ENCODE data around the gene NUBPL.
"Not testable (repeated sequence)": the region's sequence is repeated elsewhere in the genome, so short reads cannot be mapped to it uniquely, and the experiment has no call there.

Gene NUBPL

GRCh38 chr14:31811693-31812628 is 250.8 kb downstream of the NUBPL start:
- DNase-seq (ENCODE audit: low read depth, low spot score): peak; percentile 65

- DNase-seq (ENCODE audit: low read depth, low spot score): not testable (repeated sequence)
Measured at GRCh38 chr14:31813724-31814490, 252.7 kb downstream of the NUBPL start.

GRCh38 chr14:31819281-31819680 is 258.1 kb downstream of the NUBPL start:
- DNase-seq (ENCODE audit: low read depth, low spot score): no peak

GRCh38 chr14:31825459-31825858 is 264.3 kb downstream of the NUBPL start:
- no peak for DNase-seq (ENCODE audit: low read depth, low spot score)

GRCh38 chr14:31827325-31827724 is 266.1 kb downstream of the NUBPL start:
- DNase-seq (ENCODE audit: low read depth, low spot score): no peak

GRCh38 chr14:31828946-31829868 is 268.0 kb downstream of the NUBPL start:
- DNase-seq (ENCODE audit: low read depth, low spot score): peak; percentile 1

GRCh38 chr14:31834616-31835015 is 273.4 kb downstream of the NUBPL start:
- DNase-seq (ENCODE audit: low read depth, low spot score): no peak

- no peak for DNase-seq (ENCODE audit: low read depth, low spot score)
Measured at GRCh38 chr14:31835049-31835448, 273.8 kb downstream of the NUBPL start.

GRCh38 chr14:31837031-31837430 is 275.8 kb downstream of the NUBPL start:
- DNase-seq (ENCODE audit: low read depth, low spot score): no peak

GRCh38 chr14:31842899-31843298 is 281.7 kb downstream of the NUBPL start:
- DNase-seq (ENCODE audit: low read depth, low spot score): no peak

- no peak for DNase-seq (ENCODE audit: low read depth, low spot score)
Measured at GRCh38 chr14:31843361-31844091, 282.3 kb downstream of the NUBPL start.

- no peak for DNase-seq (ENCODE audit: low read depth, low spot score)
Measured at GRCh38 chr14:31854508-31855075, 293.4 kb downstream of the NUBPL start.

- no peak for DNase-seq (ENCODE audit: low read depth, low spot score)
Measured at GRCh38 chr14:31855262-31855661, 294.1 kb downstream of the NUBPL start.

- not testable (repeated sequence) for DNase-seq (ENCODE audit: low read depth, low spot score)
Measured at GRCh38 chr14:31856003-31856402, 294.8 kb downstream of the NUBPL start.

- no peak for DNase-seq (ENCODE audit: low read depth, low spot score)
Measured at GRCh38 chr14:31858868-31859267, 297.7 kb downstream of the NUBPL start.

GRCh38 chr14:31864937-31865855 is 304.0 kb downstream of the NUBPL start:
- DNase-seq (ENCODE audit: low read depth, low spot score): no peak

- DNase-seq (ENCODE audit: low read depth, low spot score): no peak
Measured at GRCh38 chr14:31867570-31867969, 306.4 kb downstream of the NUBPL start.

GRCh38 chr14:31868096-31868495 is 306.9 kb downstream of the NUBPL start:
- DNase-seq (ENCODE audit: low read depth, low spot score): not testable (repeated sequence)

GRCh38 chr14:31876741-31877140 is 315.5 kb downstream of the NUBPL start:
- DNase-seq (ENCODE audit: low read depth, low spot score): no peak
